HG03575 (cell line): Measurements from ENCODE around the gene CREM.
A peak's percentile ranks its signal among the peaks of the same experiment; 100 is the strongest.
"Not testable (repeated sequence)": the region's sequence is repeated elsewhere in the genome, so short reads cannot be mapped to it uniquely, and the experiment has no call there.

Experiments used
- ATAC-seq: cut with Tn5 transposase; IDR thresholded peaks from one replicate; pipeline ENCODE4 v1.9.1; 2021; ENCODE audit not compliant: unreplicated experiment, insufficient number of reproducible peaks, low FRiP score; ENCODE audit errors: extremely low read depth

CREM gene

GRCh38 chr10:35126530-35127288 lies at the start of gene CREM:
CREM (plus strand) TSS chr10:35126846; CDS start chr10:35137836, 10,990 bp downstream.
- peak; percentile 45 for ATAC-seq

- ATAC-seq = no peak
Observed at GRCh38 chr10:35079265-35079664, 47.4 kb upstream of the CREM start.

GRCh38 chr10:35079763-35080162 lies 46.9 kb upstream of the CREM start:
- ATAC-seq = no peak

GRCh38 chr10:35080261-35080660 lies 46.4 kb upstream of the CREM start:
- not testable (repeated sequence) for ATAC-seq

- ATAC-seq = no peak
Observed at GRCh38 chr10:35083242-35083641, 43.4 kb upstream of the CREM start.

- ATAC-seq = no peak
Observed at GRCh38 chr10:35089611-35090161, 37.0 kb upstream of the CREM start.

GRCh38 chr10:35090162-35090954 lies 36.3 kb upstream of the CREM start, which contains the start of gene CUL2:
CUL2 (minus strand) TSS chr10:35090341; CDS start chr10:35071317, 19,024 bp downstream.
- peak; percentile 44 for ATAC-seq

GRCh38 chr10:35091994-35092790 lies 34.5 kb upstream of the CREM start:
- no peak for ATAC-seq

- ATAC-seq = no peak
Observed at GRCh38 chr10:35092851-35093250, 33.8 kb upstream of the CREM start.

- ATAC-seq = no peak
Observed at GRCh38 chr10:35096312-35096711, 30.3 kb upstream of the CREM start.

- ATAC-seq = no peak
Observed at GRCh38 chr10:35097510-35097909, 29.1 kb upstream of the CREM start.

- ATAC-seq = no peak
Observed at GRCh38 chr10:35103882-35104281, 22.8 kb upstream of the CREM start.

GRCh38 chr10:35112571-35112970 lies 14.1 kb upstream of the CREM start:
- no peak for ATAC-seq

- ATAC-seq = no peak
Observed at GRCh38 chr10:35119378-35119777, 7.3 kb upstream of the CREM start.

- no peak for ATAC-seq
Observed at GRCh38 chr10:35124540-35124939, 2.1 kb upstream of the CREM start.

- ATAC-seq = no peak
Observed at GRCh38 chr10:35126062-35126529, 550 bp upstream of the CREM start.

- no peak for ATAC-seq
Observed at GRCh38 chr10:35127289-35127891, 744 bp downstream of the CREM start.

- ATAC-seq = no peak
Observed at GRCh38 chr10:35129185-35129674, 2.6 kb downstream of the CREM start.
